Cerebellar nuclear complex (tissue), 1 donor: ENCODE measurements around the gene WDR75.
"Not testable (repeated sequence)": the region's sequence is repeated elsewhere in the genome, so short reads cannot be mapped to it uniquely, and the experiment has no call there.

ENCODE experiments used
- DNase-seq, 2 experiments: peaks; one replicate each; lab custom pipeline; 2025; lab: John Stamatoyannopoulos, UW

The WDR75 gene

GRCh38 chr2:189441709-189442074 lies 418 bp downstream of the WDR75 start:
- no peak for DNase-seq

DNA sequence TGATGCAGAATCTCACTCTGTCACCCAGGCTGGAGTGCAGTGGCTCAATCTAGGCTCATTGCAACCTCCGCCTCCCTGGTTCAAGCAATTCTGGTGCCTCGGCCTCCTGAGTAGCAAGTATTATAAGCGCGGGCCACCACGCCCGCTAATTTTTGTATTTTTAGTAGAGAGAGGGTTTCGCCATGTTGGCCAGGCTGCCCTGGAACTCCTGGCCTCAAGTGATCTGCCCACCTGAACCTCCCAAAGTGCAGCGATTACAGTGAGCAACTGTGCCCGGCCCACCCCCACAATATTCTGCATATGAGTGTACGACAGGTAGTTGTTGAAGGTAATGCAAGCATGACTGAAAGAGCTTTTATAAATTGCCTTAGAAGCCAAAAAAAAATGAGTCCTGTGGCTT lies 1.2 kb downstream of the WDR75 start:
- DNase-seq = no peak

DNA sequence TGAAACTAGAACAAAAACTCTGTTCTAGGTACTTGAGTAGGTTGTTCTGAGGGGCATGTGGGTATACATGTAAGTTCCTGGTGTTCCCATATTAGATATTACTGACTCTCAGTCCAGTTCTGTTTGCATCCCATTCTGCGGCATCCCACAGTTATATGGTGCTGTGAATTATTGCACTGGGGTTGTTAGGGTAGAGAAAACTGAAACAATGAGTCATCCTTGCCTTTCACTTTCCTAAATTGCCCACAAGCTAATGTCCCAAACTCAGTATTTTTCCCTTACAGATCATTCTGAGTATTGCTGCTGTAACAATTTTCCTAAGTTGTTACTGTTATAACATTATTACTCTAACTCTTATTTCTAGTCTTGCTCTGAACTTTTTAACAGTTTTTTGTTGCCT lies 3.0 kb downstream of the WDR75 start:
- DNase-seq = no peak

DNA sequence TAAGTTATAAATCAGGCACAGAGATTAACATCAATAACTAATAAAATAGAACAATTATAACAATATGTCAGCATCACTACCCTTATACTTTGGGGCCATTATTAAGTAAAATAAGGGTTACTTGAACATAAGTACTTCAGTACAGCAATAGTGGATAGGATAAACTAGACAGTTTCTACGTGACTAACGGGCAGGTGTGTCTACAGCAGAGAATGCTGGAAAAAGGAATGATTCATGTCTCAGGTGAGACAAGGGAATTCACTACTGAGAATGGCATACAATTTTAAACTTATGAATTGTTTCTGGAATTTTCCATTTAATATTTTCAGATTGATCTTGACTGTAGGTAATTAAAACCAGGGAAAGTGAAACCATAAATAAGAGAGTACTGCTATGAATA lies 5.5 kb downstream of the WDR75 start:
- no peak for DNase-seq

- no peak for DNase-seq
Measured at GRCh38 chr2:189454009-189454408, 12.7 kb downstream of the WDR75 start.

DNA sequence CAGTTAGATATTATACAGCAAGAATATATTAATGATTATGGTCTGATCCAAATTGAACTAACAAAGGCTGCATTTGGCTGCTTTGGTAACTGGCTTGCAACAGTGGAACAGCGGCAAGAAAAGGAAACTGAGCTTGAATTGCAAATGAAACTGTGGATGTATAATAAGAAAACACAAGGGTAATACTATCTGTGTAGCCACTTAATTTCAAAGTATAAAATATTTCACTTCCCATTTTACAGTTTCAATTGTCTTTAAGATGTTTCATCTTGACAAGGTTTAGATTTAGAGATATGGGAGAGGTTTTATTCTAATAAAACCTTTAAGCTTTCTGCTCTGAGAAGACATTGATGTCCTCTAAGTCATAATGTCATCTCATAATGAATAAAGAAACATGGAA lies 23.8 kb downstream of the WDR75 start:
- no peak for DNase-seq

- no peak for DNase-seq
Measured at GRCh38 chr2:189465478-189465877, 24.2 kb downstream of the WDR75 start.

- DNase-seq = no peak
Measured at GRCh38 chr2:189466046-189466445, 24.8 kb downstream of the WDR75 start.

DNA sequence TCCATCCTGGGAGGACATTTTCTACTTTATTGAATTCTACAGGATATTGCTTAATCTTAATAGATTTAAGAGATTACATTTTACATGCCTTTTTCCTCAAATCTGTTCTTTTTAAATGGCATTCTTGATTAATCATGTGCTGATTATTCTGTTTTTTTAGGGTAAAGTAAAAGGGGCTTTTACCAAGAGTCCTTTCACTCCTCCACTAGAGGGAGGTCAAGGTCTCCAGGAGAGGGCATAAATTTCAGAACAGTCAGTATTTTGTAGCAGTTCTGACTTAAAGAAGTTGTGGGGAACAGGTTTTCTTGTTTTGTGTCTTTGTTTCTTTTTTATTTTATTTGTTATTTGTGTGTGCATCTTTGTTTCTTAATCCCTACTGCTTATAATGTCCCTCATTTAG lies 25.4 kb downstream of the WDR75 start:
- no peak for DNase-seq

- DNase-seq = no peak
Measured at GRCh38 chr2:189467160-189467559, 25.9 kb downstream of the WDR75 start.

- no peak for DNase-seq
Measured at GRCh38 chr2:189467593-189467992, 26.3 kb downstream of the WDR75 start.

DNA sequence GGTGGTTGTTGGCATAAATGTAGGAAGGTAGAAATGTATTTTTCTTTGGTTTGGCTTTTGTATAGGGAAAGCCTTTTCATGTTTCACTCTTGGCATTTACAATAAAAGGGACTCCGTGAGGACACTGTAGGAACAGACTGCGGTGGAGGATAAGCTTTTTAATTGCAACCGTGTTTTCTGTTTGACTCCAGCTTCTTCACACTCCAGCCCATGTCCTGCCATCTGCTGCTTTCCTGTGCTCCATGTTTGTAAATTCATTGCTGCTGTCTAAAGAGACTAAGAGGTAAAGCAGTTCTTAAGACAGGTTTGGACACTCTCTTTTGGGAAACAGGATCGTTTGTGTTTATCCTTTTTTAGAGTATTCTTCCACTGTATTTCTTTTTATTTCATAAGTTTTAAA lies 33.3 kb downstream of the WDR75 start:
- no peak for DNase-seq

DNA sequence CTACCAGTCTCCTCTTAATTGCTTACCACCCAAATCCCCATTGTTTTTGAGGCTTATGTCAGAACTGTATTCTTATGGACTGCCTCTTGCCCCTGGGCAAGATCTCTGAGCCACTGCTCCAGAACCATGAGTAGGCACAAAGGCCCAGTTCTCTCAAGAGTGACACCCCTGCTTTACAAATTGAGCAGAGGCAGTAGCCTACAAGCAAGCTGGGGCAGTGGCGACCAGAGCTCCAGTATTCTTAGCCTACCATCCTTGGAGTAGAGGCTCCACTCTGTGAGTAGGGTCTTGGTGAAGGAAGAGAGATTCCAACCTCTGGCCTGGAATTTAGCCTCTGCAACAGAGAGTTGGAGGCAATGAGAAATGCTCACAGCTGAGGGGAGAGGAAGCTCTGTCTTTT lies 36.5 kb downstream of the WDR75 start:
- no peak for DNase-seq

DNA sequence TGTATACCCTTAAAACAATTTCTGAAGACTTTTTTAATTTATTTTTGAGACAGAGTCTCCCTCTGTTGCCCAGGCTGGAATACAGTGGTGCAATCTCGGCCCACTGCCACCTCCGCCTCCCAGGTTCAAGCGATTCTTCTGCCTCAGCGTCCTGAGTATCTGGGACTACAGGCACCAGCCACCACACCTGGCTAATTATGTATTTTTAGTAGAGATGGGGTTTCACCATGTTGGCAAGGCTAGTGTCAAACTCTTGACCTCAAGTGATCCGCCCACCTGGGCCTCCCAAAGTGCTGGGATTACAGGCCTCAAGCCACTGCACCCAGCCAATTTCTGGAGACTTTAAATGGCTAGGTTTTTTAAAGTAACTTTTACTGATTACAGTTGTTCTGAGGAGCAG lies 37.0 kb downstream of the WDR75 start:
- not testable (repeated sequence) for DNase-seq

- no peak for DNase-seq
Measured at GRCh38 chr2:189481071-189481470, 39.8 kb downstream of the WDR75 start.

DNA sequence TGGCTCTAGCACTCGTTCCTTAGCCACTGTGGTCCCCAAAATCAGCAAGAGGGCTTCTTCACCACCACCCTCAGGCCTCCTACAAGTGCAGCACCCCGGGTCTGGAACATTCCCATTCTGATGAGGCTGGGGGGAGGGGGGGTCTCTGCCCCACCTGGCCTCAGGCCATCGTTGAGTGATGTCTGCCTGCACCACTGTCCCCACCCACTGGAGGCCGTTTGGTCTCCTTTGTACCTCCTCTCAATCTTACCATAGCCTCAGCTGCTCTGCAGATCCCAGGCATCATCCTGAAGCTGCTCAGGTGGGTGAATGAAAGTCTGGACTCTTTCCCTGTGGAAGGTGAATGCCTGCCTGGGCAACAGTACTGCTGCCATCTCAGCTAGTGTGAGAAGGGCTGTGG lies 42.3 kb downstream of the WDR75 start:
- DNase-seq = no peak

DNA sequence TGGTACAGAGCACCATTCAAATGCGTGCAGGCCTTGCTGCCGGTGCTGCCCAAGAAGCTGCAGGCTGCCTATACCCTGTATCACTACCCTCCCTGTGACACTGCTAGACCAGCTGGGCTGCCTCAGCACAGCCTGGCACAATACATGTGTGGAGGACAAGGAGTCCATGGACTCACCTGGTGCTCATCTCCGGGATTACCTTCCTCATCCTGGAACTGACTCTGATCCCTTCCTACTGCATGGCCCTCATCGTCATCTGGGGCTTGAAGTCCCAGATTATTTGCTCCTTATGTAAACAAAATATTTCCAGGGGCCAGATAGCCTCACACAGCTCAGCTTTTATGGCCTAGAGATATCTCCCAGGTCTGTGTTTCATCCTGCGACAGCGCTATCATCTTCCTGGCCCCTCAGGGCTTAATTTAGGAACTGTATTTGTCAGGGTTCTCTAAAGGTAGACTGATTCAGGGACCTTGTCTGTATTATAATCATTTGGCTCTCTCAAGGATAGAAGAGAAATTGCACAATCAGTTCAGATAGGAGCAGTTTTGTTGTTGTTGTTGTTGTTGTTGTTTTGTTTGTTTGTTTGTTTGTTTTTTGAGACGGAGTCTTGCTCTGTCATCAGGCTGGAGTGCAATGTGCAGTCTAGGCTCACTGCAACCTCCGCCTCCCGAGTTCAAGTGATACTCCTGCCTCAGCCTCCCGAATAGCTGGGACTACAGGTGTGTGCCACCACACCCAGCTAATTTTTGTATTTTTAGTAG lies 42.9 kb downstream of the WDR75 start:
- no peak for DNase-seq

- DNase-seq = no peak
Measured at GRCh38 chr2:189485146-189485545, 43.9 kb downstream of the WDR75 start.

- no peak for DNase-seq
Measured at GRCh38 chr2:189486237-189486770, 45.0 kb downstream of the WDR75 start.

DNA sequence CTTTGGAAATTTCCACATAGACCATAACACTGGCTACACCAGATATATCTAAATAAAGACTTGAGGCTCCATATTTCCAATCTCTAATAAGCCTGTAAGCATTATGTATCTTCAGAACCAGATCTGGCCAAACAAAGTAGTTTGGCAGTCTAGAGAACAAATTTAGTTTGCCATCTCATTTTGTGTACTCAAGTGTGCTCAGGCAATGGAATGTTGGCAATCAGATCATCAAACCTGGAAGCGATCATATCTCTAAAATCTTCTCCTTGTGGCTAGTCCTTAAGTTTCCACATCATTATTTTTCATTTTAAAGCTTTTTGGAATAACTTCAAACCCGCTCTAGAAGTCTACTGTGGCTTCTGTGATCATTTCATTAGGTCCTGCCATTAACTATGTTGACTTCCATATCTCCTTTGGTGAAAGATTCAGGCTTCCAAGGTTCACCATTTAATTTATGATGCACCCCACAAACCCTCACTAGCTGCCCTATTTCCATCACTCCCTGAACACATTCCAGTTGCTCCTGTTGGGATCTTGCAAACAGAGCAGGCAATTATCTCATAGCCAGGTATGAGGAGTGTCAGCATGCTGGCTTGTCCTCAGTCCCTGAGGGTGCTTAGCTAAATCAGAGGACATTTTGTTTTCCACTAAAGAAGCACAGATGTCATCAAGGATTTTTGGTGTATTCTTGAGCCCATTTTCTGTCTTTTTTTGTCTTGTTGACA lies 46.2 kb downstream of the WDR75 start:
- no peak for DNase-seq

GRCh38 chr2:189488008-189488310 lies 46.7 kb downstream of the WDR75 start:
- no peak for DNase-seq

GRCh38 chr2:189492451-189492850 lies 51.2 kb downstream of the WDR75 start:
- DNase-seq = no peak

DNA sequence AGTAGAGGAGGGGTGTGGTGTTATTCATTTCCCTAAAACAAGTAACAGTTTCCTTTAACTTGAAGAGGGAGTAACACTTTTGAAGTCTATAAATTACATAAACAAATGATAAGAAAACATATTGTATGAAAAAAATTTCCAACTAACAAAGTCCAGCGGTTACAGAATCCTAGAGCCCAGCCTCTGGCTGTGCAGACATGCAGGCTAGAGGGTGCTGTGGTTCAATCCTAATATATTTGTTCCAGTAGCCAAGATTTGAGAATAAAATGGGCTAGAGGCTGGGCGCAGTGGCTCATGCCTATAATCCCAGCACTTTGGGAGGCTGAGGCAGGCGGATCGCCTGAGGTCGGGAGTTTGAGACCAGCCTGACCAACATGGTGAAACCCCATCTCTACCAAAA lies 56.9 kb downstream of the WDR75 start:
- DNase-seq = no peak

DNA sequence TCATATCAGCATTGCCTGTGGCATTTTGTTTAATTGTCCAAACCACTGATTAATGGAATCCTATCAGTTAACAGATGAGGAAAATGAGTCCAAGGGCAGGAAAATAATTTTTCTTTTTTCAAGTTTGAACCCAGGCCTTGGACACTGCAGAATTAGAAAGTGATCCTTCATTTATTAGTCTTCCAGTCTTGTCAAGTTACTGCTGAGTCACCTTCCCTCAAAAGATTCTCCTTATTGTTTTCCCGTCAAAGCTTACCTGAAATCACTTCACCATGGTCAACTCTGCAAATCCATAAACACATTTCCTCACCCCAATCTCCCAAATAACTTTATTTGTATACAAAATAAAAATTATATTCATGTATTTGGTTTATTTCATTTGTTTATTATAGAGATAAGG lies 57.9 kb downstream of the WDR75 start:
- DNase-seq = no peak
